HepG2 (cell line): ENCODE results near the gene KIF3A. TPM values are rescaled to one million over a fixed set of nuclear protein-coding genes. Genes with fewer than 3 reads are reported as not detected.

Experiments
- ATAC-seq: fragments of 200-7000 bp; cut with Tn5 transposase; 3 replicates; pipeline ENCODE4 v1.9.1; 2020; ENCODE audit warnings: mild to moderate bottlenecking, moderate library complexity
- BruUV-seq: library from RNA; stranded (reverse); fragments of 400-500 nt; replicated peaks from 2 replicates; lab custom pipeline; 2021; lab: Mats Ljungman, UMichigan
- CTCF ChIA-PET: fragments of 300-600 bp; formaldehyde crosslinking; extraction: SDS; loops from one replicate; lab custom pipeline; 2021; ENCODE audit warnings: low total read pairs, inconsistent platforms, low intra/inter-chr PET ratio; lab: Yijun Ruan, JAX
- POLR2A ChIA-PET: fragments of 350-600 bp; sonication (Branson Sonifier 250); formaldehyde crosslinking; loops from one replicate; lab custom pipeline; 2020; ENCODE audit warnings: antibody characterized with exemption, inconsistent platforms; lab: Yijun Ruan, JAX
- DNase-seq: peaks from one replicate; pipeline ENCODE4 v3.0.0-alpha.2; 2015; ENCODE audit warnings: low spot score
- FAIRE-seq: peaks from 3 replicates; lab custom pipeline; 2011; peaks lifted over from hg19 to GRCh38; lab: Jason Lieb, UNC
- H2AFZ ChIP-seq: one replicate; pipeline ENCODE4 v1.6.1; 2011; ENCODE audit warnings: low read length, inconsistent platforms
- H3K27ac ChIP-seq: fragments of 300-600 bp; 3 replicates; pipeline ENCODE4 v1.8.0; 2011; ENCODE audit warnings: mixed run types, mild to moderate bottlenecking, mixed read lengths, low read length, inconsistent platforms; ENCODE audit not compliant: insufficient read depth; ENCODE audit errors: extremely low read length
- H3K27me3 ChIP-seq, 2 experiments: fragments of 200-600 bp in 1 of 2; 2 replicates in 1 of 2; 3 replicates in 1 of 2; pipeline versions ENCODE4 v1.6.0 to v1.8.0; 2011; ENCODE audit warnings: low read length in 2 of 2, mild to moderate bottlenecking in 2 of 2, moderate library complexity in 2 of 2, inconsistent platforms in 1 of 2; ENCODE audit not compliant: insufficient read depth in 2 of 2, control insufficient read depth in 1 of 2
- H3K36me3 ChIP-seq, 2 experiments: fragments of 200-600 bp in 1 of 2; replicated peaks in 1 of 2; 2 replicates in 1 of 2; 3 replicates in 1 of 2; pipeline versions ENCODE4 v1.5.1 to v1.8.0; 2011; ENCODE audit warnings: low read length in 2 of 2, inconsistent platforms in 1 of 2; ENCODE audit not compliant: insufficient read depth in 2 of 2, control insufficient read depth in 1 of 2
- H3K4me1 ChIP-seq: 2 replicates; pipeline ENCODE4 v1.5.1; 2012; ENCODE audit warnings: low read length, inconsistent platforms; ENCODE audit not compliant: insufficient read depth
- H3K4me2 ChIP-seq: 2 replicates; pipeline ENCODE4 v1.6.0; 2011; ENCODE audit warnings: low read depth, low read length, inconsistent platforms
- H3K4me3 ChIP-seq, 3 experiments: fragments of 200-600 bp in 1 of 3; sonication (generic), shearing (Covaris generic) in 1 of 3; replicated peaks in 1 of 3; 2 replicates each; pipeline ENCODE4 v1.5.1; 2011 to 2016; ENCODE audit warnings: low read length in 3 of 3, inconsistent platforms in 2 of 3, low read depth in 2 of 3, mild to moderate bottlenecking in 2 of 3, control low read depth in 1 of 3, mixed read lengths in 1 of 3; ENCODE audit not compliant: insufficient read depth in 1 of 3
- H3K79me2 ChIP-seq: one replicate; pipeline ENCODE4 v1.6.1; 2011; ENCODE audit warnings: low read length, inconsistent platforms; ENCODE audit not compliant: insufficient read depth
- H3K9ac ChIP-seq: 2 replicates; pipeline ENCODE4 v1.6.0; 2011; ENCODE audit warnings: mild to moderate bottlenecking, low read depth, low read length, inconsistent platforms; ENCODE audit not compliant: insufficient read depth
- H3K9me3 ChIP-seq: 2 replicates; pipeline ENCODE4 v1.5.1; 2012; ENCODE audit warnings: mild to moderate bottlenecking, low read length
- H4K20me1 ChIP-seq: 2 replicates; pipeline ENCODE4 v1.6.0; 2011; ENCODE audit warnings: inconsistent platforms, mild to moderate bottlenecking, low read length, moderate library complexity; ENCODE audit not compliant: insufficient read depth
- ARNT2 ChIP-seq: sonication (generic); formaldehyde crosslinking; IDR thresholded peaks from 2 replicates; pipeline ENCODE4 v1.8.0; 2022; ENCODE audit warnings: mild to moderate bottlenecking, low read depth, missing genetic modification reagents, moderate library complexity
- EED ChIP-seq: sonication (generic); formaldehyde crosslinking; IDR thresholded peaks from 2 replicates; pipeline ENCODE4 v1.5.0; 2020; ENCODE audit warnings: mild to moderate bottlenecking, missing genetic modification reagents
- HDAC1 ChIP-seq: sonication (generic); formaldehyde crosslinking; IDR thresholded peaks from 2 replicates; pipeline ENCODE4 v1.5.1; 2020; ENCODE audit warnings: mild to moderate bottlenecking, missing genetic modification reagents
- HOXA9 ChIP-seq: sonication (generic); formaldehyde crosslinking; IDR thresholded peaks from 2 replicates; pipeline ENCODE4 v1.8.1; 2022; ENCODE audit warnings: missing genetic modification reagents, mild to moderate bottlenecking, moderate library complexity, borderline replicate concordance
- NFE2L2 ChIP-seq: fragments of 150-350 bp; IDR thresholded peaks from 2 replicates; pipeline ENCODE4 v1.6.1; 2014; ENCODE audit warnings: low read length
- NRL ChIP-seq: sonication (generic); formaldehyde crosslinking; IDR thresholded peaks from 2 replicates; pipeline ENCODE4 v1.5.0; 2020; ENCODE audit warnings: missing genetic modification reagents, mild to moderate bottlenecking, moderate library complexity, borderline replicate concordance
- PTBP1 ChIP-seq: fragments of 200-400 bp; formaldehyde crosslinking; IDR thresholded peaks from 2 replicates; pipeline ENCODE4 v1.6.1; 2018; ENCODE audit warnings: low read length, low read depth; ENCODE audit not compliant: poor library complexity, severe bottlenecking
- ZNF510 ChIP-seq: sonication (generic); formaldehyde crosslinking; IDR thresholded peaks from 2 replicates; pipeline ENCODE4 v1.4.0; 2020; ENCODE audit warnings: low read depth, mild to moderate bottlenecking, missing genetic modification reagents
- ZNF605 ChIP-seq: sonication (generic); formaldehyde crosslinking; IDR thresholded peaks from 2 replicates; pipeline ENCODE4 v1.8.0; 2022; ENCODE audit warnings: mild to moderate bottlenecking, missing genetic modification reagents
- WGBS: methylation state at CpG from one replicate; pipeline ENCODE4 v1.1.6; 2017; ENCODE audit warnings: low lambda C conversion rate; 5-methylcytosine and 5-hydroxymethylcytosine counted together
- in situ Hi-C: cut with HindIII; loops from 2 replicates; pipeline ENCODE4 v1.10.0; 2017; ENCODE audit warnings: low pct_unique_long_range_greater_than_20kb; ENCODE audit not compliant: extremely low pct_ligation_motif_present
- intact Hi-C: fragments of 100-400 bp; cut with micrococcal nuclease; formaldehyde crosslinking; loops from one replicate; pipeline ENCODE4 v1.10.0; 2022; ENCODE audit not compliant: unreplicated experiment
- polyA plus RNA-seq, 8 experiments: library from polyadenylated mRNA; depleted of rRNA in 3 of 8; stranded (reverse) in 7 of 8; unstranded in 1 of 8; fragments of >200 nt; fragmentation: Illumina TruSeq in 4 of 8; extraction: Trizol in 4 of 8; gene quantifications; 2 replicates each; pipeline versions ENCODE4 v1.2.1 to v1.2.3, GENCODE V29; 2011 to 2016; ENCODE audit warnings: low read depth in 4 of 8, missing spikeins in 1 of 8, mixed read lengths in 1 of 8; ENCODE audit not compliant: insufficient read depth in 1 of 8
- total RNA-seq, 5 experiments: library from RNA; depleted of rRNA; stranded (reverse); fragments of >200 nt; fragmentation: Illumina TruSeq; extraction: Trizol; gene quantifications; 2 replicates each; pipeline ENCODE4 v1.2.3, GENCODE V29; 2016; ENCODE audit warnings: low read depth in 1 of 5
- TF ChIP-seq, protein P1 (sequence below): IDR thresholded peaks from 2 replicates; pipeline ENCODE4 v1.4.0; 2020; ENCODE audit warnings: mild to moderate bottlenecking, missing genetic modification reagents
- TF ChIP-seq, protein P2 (sequence below): IDR thresholded peaks from 2 replicates; pipeline ENCODE4 v1.6.1; 2016; ENCODE audit warnings: low read depth, borderline replicate concordance

The KIF3A gene
- total and polyA plus RNA-seq, 2 of the 13 experiments (the other 11 are each of a cell fraction or from before 2014, with no cell fraction given), result 2.3 to 8.4 TPM

DNA sequence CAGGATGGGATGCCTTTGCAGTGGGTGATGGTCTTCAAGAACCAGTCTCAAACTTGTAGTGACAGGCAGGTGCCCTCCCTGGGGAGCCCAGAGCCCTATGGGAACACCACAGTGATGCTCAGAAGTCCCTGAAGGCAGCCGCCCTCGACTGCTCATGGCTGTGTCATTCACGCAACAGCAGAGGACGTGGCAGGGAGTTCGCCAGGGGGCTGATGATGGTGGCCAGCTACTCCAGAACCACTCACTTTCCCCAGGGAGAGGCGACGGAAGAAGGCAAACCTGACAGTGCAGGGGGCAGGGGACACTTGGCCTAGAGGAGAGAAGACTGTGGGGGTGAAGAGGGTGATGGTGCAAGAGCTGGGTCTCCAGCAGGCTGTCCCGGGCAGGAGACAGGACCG is 75.3 kb downstream of the KIF3A start:
- ATAC-seq, result peak; percentile 27
- H3K4me1 ChIP-seq, result peaks cover 85% of the 10 kb centered on the region
- CTCF ChIA-PET, result no interaction called here
- TF ChIP-seq HOXA9 (CRISPR knock-in tag) (no peak), NRL (CRISPR knock-in tag) (0 out of 2 replicates have a peak, but pooled peaks have one; percentile 25), HDAC1 (0 out of 2 replicates have a peak, but pooled peaks have one; percentile 19), PTBP1 (no peak), EED (CRISPR knock-in tag) (0 out of 2 replicates have a peak, but pooled peaks have one; percentile 9), ZNF510 (CRISPR knock-in tag) (no peak), ARNT2 (CRISPR knock-in tag) (no peak), NFE2L2 (no peak), ZNF605 (CRISPR knock-in tag) (0 out of 2 replicates have a peak, but pooled peaks have one; percentile 6)
- TF ChIP-seq, protein P1, sequence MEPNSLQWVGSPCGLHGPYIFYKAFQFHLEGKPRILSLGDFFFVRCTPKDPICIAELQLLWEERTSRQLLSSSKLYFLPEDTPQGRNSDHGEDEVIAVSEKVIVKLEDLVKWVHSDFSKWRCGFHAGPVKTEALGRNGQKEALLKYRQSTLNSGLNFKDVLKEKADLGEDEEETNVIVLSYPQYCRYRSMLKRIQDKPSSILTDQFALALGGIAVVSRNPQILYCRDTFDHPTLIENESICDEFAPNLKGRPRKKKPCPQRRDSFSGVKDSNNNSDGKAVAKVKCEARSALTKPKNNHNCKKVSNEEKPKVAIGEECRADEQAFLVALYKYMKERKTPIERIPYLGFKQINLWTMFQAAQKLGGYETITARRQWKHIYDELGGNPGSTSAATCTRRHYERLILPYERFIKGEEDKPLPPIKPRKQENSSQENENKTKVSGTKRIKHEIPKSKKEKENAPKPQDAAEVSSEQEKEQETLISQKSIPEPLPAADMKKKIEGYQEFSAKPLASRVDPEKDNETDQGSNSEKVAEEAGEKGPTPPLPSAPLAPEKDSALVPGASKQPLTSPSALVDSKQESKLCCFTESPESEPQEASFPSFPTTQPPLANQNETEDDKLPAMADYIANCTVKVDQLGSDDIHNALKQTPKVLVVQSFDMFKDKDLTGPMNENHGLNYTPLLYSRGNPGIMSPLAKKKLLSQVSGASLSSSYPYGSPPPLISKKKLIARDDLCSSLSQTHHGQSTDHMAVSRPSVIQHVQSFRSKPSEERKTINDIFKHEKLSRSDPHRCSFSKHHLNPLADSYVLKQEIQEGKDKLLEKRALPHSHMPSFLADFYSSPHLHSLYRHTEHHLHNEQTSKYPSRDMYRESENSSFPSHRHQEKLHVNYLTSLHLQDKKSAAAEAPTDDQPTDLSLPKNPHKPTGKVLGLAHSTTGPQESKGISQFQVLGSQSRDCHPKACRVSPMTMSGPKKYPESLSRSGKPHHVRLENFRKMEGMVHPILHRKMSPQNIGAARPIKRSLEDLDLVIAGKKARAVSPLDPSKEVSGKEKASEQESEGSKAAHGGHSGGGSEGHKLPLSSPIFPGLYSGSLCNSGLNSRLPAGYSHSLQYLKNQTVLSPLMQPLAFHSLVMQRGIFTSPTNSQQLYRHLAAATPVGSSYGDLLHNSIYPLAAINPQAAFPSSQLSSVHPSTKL, result no peak
- TF ChIP-seq, protein P2, sequence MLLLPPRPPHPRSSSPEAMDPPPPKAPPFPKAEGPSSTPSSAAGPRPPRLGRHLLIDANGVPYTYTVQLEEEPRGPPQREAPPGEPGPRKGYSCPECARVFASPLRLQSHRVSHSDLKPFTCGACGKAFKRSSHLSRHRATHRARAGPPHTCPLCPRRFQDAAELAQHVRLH (CRISPR knock-in tag), result no peak
- TF ChIP-seq, all 625 proteins: peak for 4
- no TSS peak for BruUV-seq
- FAIRE-seq (no peak), DNase-seq (no peak)
- Histone ChIP-seq H3K79me2 (no peaks in the 10 kb centered on the region), H3K9me3 (no peaks in the 10 kb centered on the region), H3K4me3 (peak overlapping the region in 1 of 3 experiments; percentile 69; a peak in 1 of 6 replicates), H3K4me2 (peak overlapping the region; percentile 89), H3K36me3 (no peaks in the 10 kb centered on the region), H3K9ac (no peak overlapping the region), H4K20me1 (no peaks in the 10 kb centered on the region), H2AFZ (no peak overlapping the region), H3K27me3 (peaks cover 1 to 5% of the 10 kb centered on the region in 2 experiments; a peak in 3 of 5 replicates), H3K27ac (no peak overlapping the region)
- intact Hi-C loops, result no loop called here
- in situ Hi-C loops, result loop anchor here (25.0 kb wide), 1 partner anchor 275 kb away; no protein-coding TSS in a partner anchor
- WGBS, result 41% methylated on average over 9 of the region's 9 CpGs
- POLR2A ChIA-PET, result interaction anchor here (1.1 kb wide), 1 partner anchor 9 kb away, joined by 3 read pairs; no protein-coding TSS in a partner anchor
